NCI-H1048 (cell line): ENCODE results near the gene ITGB6.
"Not testable (repeated sequence)": the region's sequence is repeated elsewhere in the genome, so short reads cannot be mapped to it uniquely, and the experiment has no call there.

ENCODE experiments used
- DNase-seq: peaks from one replicate; lab custom pipeline; 2025; lab: John Stamatoyannopoulos, UW

Gene ITGB6

DNA sequence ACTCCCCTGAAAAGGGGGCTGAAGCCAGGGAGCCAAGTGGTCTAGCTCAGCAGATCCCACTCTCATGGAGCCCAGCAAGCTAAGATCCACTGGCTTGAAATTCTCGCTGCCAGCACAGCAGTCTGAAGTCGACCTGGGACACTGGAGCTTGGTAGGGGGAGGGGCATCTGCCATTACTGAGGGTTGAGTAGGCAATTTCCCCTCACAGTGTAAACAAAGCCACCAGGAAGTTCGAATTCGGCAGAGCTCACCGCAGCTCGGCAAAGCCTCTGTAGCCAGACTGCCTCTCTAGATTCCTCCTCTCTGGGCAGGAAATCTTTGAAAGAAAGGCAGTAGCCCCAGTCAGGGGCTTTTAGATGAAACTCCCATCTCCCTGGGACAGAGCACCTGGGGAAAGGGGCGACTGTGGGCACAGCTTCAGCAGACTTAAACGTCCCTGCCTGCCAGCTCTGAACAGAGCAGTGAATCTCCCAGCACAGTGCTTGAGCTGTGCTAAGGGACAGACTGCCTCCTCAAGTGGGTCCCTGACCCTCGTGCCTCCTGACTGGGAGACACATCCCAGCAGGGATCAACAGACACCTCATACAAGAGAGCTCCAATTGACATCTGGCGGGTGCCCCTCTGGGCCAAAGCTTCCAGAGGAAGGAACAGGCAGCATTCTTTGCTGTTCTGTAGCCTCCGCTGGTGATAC, 18.8 kb downstream of the ITGB6 start:
- not testable (repeated sequence) for DNase-seq

GRCh38 chr2:160180690-160181089, 19.4 kb downstream of the ITGB6 start:
- not testable (repeated sequence) for DNase-seq

DNA sequence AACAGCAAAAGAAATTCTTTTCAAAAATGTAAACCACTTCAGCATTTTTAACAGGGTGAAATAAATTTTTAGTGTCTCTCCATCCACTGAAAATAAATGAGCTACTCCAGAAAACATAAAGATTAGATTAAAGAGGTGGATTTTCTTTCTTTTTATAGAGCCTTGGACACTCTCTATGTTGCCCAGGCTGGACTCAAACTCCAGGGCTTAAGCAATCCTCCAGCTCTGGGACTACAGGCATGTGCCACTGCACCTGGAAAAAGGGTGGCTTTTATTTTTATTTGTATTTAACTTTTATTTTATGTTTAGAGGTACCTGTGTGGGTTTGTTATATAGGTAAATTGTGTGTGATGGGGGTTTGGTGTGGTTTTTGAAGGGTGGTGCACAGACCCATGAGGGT, 19.9 kb downstream of the ITGB6 start:
- DNase-seq: no peak

GRCh38 chr2:160175169-160176134, 24.6 kb downstream of the ITGB6 start:
- DNase-seq: no peak

GRCh38 chr2:160174322-160174721, 25.8 kb downstream of the ITGB6 start:
- DNase-seq: no peak

GRCh38 chr2:160169988-160170387, 30.1 kb downstream of the ITGB6 start:
- no peak for DNase-seq

- DNase-seq: no peak
Observed at GRCh38 chr2:160169471-160169870, 30.6 kb downstream of the ITGB6 start.

DNA sequence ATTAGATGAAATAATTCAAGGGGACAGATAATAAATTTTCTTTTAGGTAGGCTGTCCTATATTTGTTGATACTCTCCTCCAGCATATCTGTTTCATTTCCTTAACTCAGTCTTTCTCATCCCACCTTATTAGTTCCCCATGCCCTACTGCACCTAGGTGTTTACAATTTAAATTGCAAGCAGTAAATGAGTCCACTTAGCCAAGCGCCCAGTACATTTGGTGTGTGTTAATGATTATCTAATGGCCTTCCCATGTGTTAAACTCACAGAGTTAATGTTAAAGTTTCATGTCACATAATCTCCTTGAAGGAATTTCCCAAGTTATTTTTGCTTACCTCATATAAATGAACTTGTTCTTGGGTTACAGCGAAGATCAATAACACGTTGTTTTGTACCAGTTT, 31.2 kb downstream of the ITGB6 start:
- no peak for DNase-seq

DNA sequence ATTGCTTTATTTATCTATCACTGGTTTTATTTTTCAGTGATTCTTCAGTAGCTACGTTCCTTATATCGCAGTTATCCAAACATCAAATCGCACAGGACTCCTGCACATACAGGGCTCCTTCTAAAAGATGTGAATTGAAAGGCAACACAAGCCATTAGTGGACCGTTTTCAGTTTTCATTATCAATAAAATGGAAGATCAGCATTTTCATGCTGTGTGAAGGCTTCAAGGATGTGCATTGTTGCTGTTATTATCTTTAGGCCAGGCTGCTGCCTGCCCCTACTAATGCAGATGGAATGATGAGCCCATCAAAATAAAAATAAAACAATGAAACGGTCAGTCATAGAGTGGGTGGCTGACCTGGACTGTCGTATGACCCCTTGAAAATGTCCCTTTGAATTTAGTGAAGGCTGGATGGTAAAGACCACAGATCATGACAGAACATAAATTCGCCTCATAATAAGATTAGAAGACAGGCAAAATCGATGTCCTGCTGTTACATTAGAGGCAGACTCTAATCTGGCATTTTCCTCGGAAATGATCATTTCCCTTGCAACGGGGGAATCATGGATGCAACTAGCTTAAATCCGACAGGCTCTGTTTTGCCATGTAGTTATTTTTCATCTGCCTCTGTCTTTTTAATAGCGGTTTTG, 32.9 kb downstream of the ITGB6 start:
- no peak for DNase-seq

DNA sequence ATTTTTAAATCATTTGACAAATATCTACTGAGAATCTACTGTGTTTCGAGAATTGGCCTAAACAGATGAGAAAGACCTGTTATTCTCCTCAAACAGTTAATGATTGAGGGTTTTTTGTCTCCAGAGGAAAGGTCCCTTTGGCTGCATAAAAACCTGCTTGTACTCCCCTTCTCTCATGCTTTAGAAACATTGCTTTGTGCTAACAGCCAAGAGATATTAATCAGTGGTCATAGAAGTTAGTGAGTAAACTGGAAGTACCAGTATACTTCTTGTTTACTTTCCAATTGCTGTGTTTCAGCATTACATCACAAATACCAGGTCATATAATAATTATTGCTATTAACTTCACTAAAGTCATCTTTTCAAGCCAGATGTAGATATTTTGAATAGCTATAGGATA, 34.1 kb downstream of the ITGB6 start:
- no peak for DNase-seq

- no peak for DNase-seq
Observed at GRCh38 chr2:160165081-160165480, 35.0 kb downstream of the ITGB6 start.

GRCh38 chr2:160157861-160158829, 41.9 kb downstream of the ITGB6 start:
- peak; percentile 86 for DNase-seq

- DNase-seq: no peak
Observed at GRCh38 chr2:160156665-160157064, 43.4 kb downstream of the ITGB6 start.

GRCh38 chr2:160156100-160156499, 44.0 kb downstream of the ITGB6 start:
- no peak for DNase-seq

- not testable (repeated sequence) for DNase-seq
Observed at GRCh38 chr2:160148419-160148818, 51.7 kb downstream of the ITGB6 start.

DNA sequence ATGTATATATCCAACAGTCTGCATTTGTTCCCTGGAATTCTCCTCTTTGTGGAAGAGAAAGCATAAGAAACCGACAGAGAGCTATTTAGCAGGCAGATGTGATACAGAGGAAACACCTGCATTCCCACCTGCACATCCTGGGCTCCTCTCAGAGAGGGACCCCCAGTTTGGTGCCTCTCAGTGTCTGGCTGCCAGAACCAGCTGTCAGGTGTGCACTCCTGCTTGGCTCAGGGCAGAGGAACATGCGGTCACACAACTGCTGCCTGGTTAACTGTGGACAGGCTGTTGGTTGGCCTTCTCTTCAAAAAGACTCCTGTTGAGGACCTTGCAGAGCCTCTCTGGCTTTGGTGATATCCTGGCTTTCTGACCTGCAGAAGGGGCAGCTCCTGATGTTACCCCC, 54.6 kb downstream of the ITGB6 start:
- DNase-seq: no peak

GRCh38 chr2:160144280-160144990, 55.6 kb downstream of the ITGB6 start:
- no peak for DNase-seq

- DNase-seq: no peak
Observed at GRCh38 chr2:160142472-160142871, 57.6 kb downstream of the ITGB6 start.

DNA sequence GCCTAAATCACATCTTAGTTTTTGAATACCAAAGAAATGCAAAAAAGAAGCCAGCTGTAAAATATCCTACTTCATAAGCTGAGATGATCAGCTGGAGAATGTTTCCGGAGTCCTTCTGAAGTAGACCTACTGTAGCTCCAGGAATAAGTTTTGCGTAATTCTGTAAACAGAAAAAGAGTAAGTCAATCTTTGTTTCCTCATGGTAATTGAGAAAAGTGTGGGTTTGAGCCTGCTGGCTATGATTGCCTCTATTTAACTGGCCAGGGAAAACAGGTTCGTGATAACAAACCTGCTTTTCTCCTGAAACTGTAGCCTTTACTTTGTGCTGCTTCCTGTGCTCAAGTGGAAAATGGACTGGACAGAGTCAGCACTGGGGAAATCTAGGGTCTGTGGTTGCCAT, 58.2 kb downstream of the ITGB6 start:
- no peak for DNase-seq

DNA sequence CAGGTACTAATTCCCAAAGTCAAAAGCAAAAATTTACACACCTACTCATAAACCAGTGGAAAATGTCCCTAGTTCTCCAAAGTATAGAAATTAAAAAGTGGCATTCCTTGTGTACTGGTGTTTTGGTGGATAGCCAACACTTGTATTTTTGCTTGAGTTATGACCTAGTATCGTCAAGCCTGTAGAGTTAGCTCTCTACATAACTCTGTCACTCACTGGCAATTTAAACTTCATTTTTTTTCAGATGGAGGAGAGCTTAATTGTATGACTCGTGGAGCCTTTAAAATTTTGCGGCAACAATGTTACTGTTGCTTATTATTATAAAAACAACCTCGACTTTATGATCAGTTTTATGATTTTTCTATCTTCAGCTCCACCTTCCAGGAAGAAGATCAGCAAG, 58.7 kb downstream of the ITGB6 start:
- DNase-seq: no peak

DNA sequence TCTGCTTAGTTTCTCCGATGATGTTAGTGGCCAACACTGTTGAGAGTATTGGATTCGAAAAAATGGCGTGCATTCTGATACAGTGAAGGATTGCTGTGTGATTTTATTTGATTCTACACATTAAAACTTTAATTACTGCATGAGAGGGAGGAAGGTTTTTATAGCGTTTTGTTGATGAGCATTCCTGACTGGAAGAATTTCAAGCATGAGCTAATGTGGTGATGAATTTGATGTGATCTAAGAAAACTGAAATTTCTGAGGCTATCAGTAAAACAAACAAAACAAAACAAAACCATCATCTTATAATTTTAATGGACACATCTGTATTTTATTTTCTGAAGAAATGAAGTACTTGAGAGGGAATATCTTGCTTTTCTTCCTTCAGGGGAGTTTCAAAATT, 59.6 kb downstream of the ITGB6 start:
- DNase-seq: no peak
